ENCODE measurements around the gene ITPK1. TPM values are rescaled to one million over a fixed set of nuclear protein-coding genes. Genes with fewer than 3 reads are reported as not detected.

Gene ITPK1
- total and polyA plus RNA-seq, 5 donors from 2014 or later, result 19.5 to 54.1 (median 22.1) TPM

- Histone ChIP-seq H3K9me3 (ENCODE audit: control insufficient read depth in 2 of 2, low read length in 2 of 2) (peaks cover 7 to 14% of the 10 kb centered on the region in 2 experiments), H3K27me3 (ENCODE audit: control insufficient read depth, insufficient read depth, low read length) (no peaks in the 10 kb centered on the region), H3K4me1 (ENCODE audit: control insufficient read depth, insufficient read depth, low read length, poor library complexity, severe bottlenecking) (no peaks in the 10 kb centered on the region), H3K27ac (ENCODE audit: insufficient read depth, low read length, poor library complexity, severe bottlenecking) (no peak overlapping the region), H3K36me3 (ENCODE audit: control insufficient read depth, insufficient read depth, low read length) (peaks cover 3% of the 10 kb centered on the region), H3K4me3 (ENCODE audit: low read depth, low read length) (no peak overlapping the region)
- Mint-ChIP-seq H3K4me3 (no peak overlapping the region), H3K27ac (peak overlapping the region in 2 of 3 donors; percentile 2 to 3), H3K27me3 (no peaks in the 10 kb centered on the region), H3K36me3 (peaks cover 48% of the 10 kb centered on the region), H3K4me1 (peaks cover 0 to 10% (median 2%) of the 10 kb centered on the region in 4 donors), H3K9me3 (peaks cover 0 to 17% (median 4%) of the 10 kb centered on the region in 7 donors)
- ATAC-seq (ENCODE audit: low read depth in 2 of 2) (no peak), DNase-seq (no peak)
Observed at GRCh38 chr14:92984082-92984788, 131.5 kb downstream of the ITPK1 start.

DNA sequence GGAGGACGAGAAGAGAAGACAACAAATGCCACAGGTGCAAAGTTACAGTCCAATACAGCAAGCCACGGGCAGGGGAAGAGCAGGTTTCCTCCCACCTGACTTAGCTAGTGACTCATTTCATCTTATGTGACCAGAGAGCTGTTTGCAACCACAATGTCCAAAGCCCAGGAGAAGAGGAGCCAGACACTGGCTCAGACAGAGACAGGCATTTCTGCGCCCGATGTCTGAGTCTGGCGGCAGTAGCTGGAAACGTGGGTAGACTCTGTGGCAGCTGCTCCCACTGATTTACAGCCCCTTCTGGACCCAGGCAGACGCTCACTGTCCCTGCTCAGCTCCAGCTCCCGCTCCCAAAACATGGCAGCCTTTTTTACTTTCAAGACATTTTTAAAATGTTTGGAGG is 132.8 kb downstream of the ITPK1 start:
- H3K4me3 ChIP-seq (ENCODE audit: low read depth, low read length), result no peak overlapping the region
- H3K9me3 ChIP-seq (ENCODE audit: control insufficient read depth in 2 of 2, low read length in 2 of 2), result peaks cover 16 to 27% of the 10 kb centered on the region in 2 experiments
- no peaks in the 10 kb centered on the region for H3K27me3 Mint-ChIP-seq
- no peaks in the 10 kb centered on the region for H3K27me3 ChIP-seq (ENCODE audit: control insufficient read depth, insufficient read depth, low read length)
- no peak overlapping the region for H3K27ac ChIP-seq (ENCODE audit: insufficient read depth, low read length, poor library complexity, severe bottlenecking)
- H3K4me3 Mint-ChIP-seq, result no peak overlapping the region
- no peak for ATAC-seq (ENCODE audit: low read depth in 2 of 2)
- DNase-seq, result no peak
- H3K36me3 Mint-ChIP-seq, result peaks cover 55% of the 10 kb centered on the region
- H3K4me1 Mint-ChIP-seq, result peaks cover 0 to 11% (median 1%) of the 10 kb centered on the region in 4 donors
- H3K9me3 Mint-ChIP-seq, result peaks cover 2 to 27% (median 6%) of the 10 kb centered on the region in 7 donors
- no peaks in the 10 kb centered on the region for H3K4me1 ChIP-seq (ENCODE audit: control insufficient read depth, insufficient read depth, low read length, poor library complexity, severe bottlenecking)
- H3K36me3 ChIP-seq (ENCODE audit: control insufficient read depth, insufficient read depth, low read length), result peaks cover 13% of the 10 kb centered on the region
- H3K27ac Mint-ChIP-seq, result no peak overlapping the region

DNA sequence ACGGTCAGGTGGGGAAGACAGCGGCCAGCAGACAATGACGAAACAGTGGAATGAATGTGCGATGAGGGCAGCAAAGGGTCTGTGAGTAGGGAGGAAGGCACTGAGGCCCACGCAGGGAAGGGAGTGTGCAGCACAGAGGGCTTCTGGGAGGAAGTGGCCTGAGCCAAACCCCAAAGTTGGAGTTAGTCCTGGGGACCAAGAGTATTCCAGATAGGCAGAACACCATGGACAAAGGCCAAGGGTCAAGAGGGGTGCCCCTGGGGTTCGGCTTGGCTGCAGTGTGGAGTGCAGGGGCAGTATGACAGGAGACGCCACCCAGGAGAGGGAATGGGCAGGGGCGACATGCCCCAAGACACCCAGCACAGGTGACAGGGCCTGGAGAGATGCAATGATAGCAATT is 134.0 kb downstream of the ITPK1 start:
- no peaks in the 10 kb centered on the region for H3K27me3 Mint-ChIP-seq
- H3K4me3 ChIP-seq (ENCODE audit: low read depth, low read length), result no peak overlapping the region
- H3K4me1 Mint-ChIP-seq, result peaks cover 0 to 14% (median 3%) of the 10 kb centered on the region in 4 donors
- H3K36me3 ChIP-seq (ENCODE audit: control insufficient read depth, insufficient read depth, low read length), result peaks cover 25% of the 10 kb centered on the region
- H3K27ac Mint-ChIP-seq, result no peak overlapping the region
- H3K27me3 ChIP-seq (ENCODE audit: control insufficient read depth, insufficient read depth, low read length), result no peaks in the 10 kb centered on the region
- no peak for DNase-seq
- no peak overlapping the region for H3K27ac ChIP-seq (ENCODE audit: insufficient read depth, low read length, poor library complexity, severe bottlenecking)
- no peak overlapping the region for H3K4me3 Mint-ChIP-seq
- H3K4me1 ChIP-seq (ENCODE audit: control insufficient read depth, insufficient read depth, low read length, poor library complexity, severe bottlenecking), result no peaks in the 10 kb centered on the region
- H3K9me3 Mint-ChIP-seq, result peaks cover 6 to 37% (median 14%) of the 10 kb centered on the region in 7 donors
- H3K36me3 Mint-ChIP-seq, result peaks cover 67% of the 10 kb centered on the region
- H3K9me3 ChIP-seq (ENCODE audit: control insufficient read depth in 2 of 2, low read length in 2 of 2), result peaks cover 21 to 38% of the 10 kb centered on the region in 2 experiments
- ATAC-seq (ENCODE audit: low read depth in 2 of 2), result no peak

GRCh38 chr14:92980866-92981265 is 134.9 kb downstream of the ITPK1 start:
- peaks cover 27% of the 10 kb centered on the region for H3K36me3 ChIP-seq (ENCODE audit: control insufficient read depth, insufficient read depth, low read length)
- H3K4me3 ChIP-seq (ENCODE audit: low read depth, low read length), result no peak overlapping the region
- peaks cover 0 to 11% (median 4%) of the 10 kb centered on the region in 4 donors for H3K4me1 Mint-ChIP-seq
- H3K27me3 Mint-ChIP-seq, result no peaks in the 10 kb centered on the region
- DNase-seq, result no peak
- H3K27ac Mint-ChIP-seq, result no peak overlapping the region
- H3K9me3 Mint-ChIP-seq, result peaks cover 6 to 39% (median 15%) of the 10 kb centered on the region in 7 donors
- H3K9me3 ChIP-seq (ENCODE audit: control insufficient read depth in 2 of 2, low read length in 2 of 2), result peaks cover 26 to 47% of the 10 kb centered on the region in 2 experiments
- H3K36me3 Mint-ChIP-seq, result peaks cover 72% of the 10 kb centered on the region
- no peaks in the 10 kb centered on the region for H3K27me3 ChIP-seq (ENCODE audit: control insufficient read depth, insufficient read depth, low read length)
- no peak for ATAC-seq (ENCODE audit: low read depth in 2 of 2)
- no peaks in the 10 kb centered on the region for H3K4me1 ChIP-seq (ENCODE audit: control insufficient read depth, insufficient read depth, low read length, poor library complexity, severe bottlenecking)
- no peak overlapping the region for H3K27ac ChIP-seq (ENCODE audit: insufficient read depth, low read length, poor library complexity, severe bottlenecking)
- no peak overlapping the region for H3K4me3 Mint-ChIP-seq

DNA sequence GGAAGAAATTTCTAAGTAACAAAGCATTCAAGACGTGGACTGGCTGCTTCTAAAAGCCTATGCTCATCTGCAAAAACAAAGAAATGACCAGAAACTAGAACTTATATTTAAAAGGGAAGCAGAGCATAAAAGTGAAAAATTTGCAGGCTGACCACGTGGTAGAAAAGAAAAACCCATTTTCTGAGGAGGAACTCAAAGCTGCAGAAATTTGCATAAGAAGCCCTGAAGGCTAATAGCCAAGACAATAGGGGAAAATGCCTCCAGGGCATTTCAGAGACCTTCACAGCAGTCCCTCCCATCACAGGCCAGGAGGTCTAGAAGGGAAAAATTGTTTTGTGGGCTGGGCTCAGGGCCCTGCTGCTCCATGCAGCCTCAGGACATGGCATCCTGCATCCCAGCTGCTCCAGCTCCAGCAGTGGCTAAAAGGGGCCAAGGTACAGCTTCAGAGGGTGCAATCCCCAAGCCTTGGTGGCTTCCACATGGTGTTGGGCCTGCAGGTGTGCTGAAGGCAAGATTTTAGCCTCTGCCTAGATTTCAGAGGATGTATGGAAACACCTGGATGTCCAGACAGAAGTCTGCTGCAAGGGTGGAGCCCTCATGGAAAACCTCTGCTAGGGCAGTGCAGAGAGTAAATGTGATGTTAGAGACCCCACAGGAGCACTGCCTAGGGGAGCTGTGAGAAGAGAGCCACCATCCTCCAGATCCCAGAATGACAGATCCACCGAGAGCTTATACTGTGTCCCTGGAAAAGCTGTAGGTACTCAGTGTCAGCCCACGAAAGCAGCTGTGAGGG is 137.3 kb downstream of the ITPK1 start:
- H3K4me3 ChIP-seq (ENCODE audit: low read depth, low read length), result no peak overlapping the region
- H3K27ac ChIP-seq (ENCODE audit: insufficient read depth, low read length, poor library complexity, severe bottlenecking), result no peak overlapping the region
- peaks cover 0 to 8% (median 4%) of the 10 kb centered on the region in 4 donors for H3K4me1 Mint-ChIP-seq
- H3K27ac Mint-ChIP-seq, result peak overlapping the region in 1 of 3 donors; percentile 14
- no peaks in the 10 kb centered on the region for H3K27me3 Mint-ChIP-seq
- H3K27me3 ChIP-seq (ENCODE audit: control insufficient read depth, insufficient read depth, low read length), result no peaks in the 10 kb centered on the region
- peaks cover 57% of the 10 kb centered on the region for H3K36me3 Mint-ChIP-seq
- H3K9me3 ChIP-seq (ENCODE audit: control insufficient read depth in 2 of 2, low read length in 2 of 2), result peaks cover 26 to 52% of the 10 kb centered on the region in 2 experiments
- no peak for DNase-seq
- H3K4me3 Mint-ChIP-seq, result no peak overlapping the region
- H3K4me1 ChIP-seq (ENCODE audit: control insufficient read depth, insufficient read depth, low read length, poor library complexity, severe bottlenecking), result no peaks in the 10 kb centered on the region
- ATAC-seq (ENCODE audit: low read depth in 2 of 2), result no peak
- H3K9me3 Mint-ChIP-seq, result peaks cover 6 to 39% (median 16%) of the 10 kb centered on the region in 7 donors
- peaks cover 32% of the 10 kb centered on the region for H3K36me3 ChIP-seq (ENCODE audit: control insufficient read depth, insufficient read depth, low read length)

- Histone ChIP-seq H3K27me3 (ENCODE audit: control insufficient read depth, insufficient read depth, low read length) (no peaks in the 10 kb centered on the region), H3K4me3 (ENCODE audit: low read depth, low read length) (no peak overlapping the region), H3K27ac (ENCODE audit: insufficient read depth, low read length, poor library complexity, severe bottlenecking) (no peak overlapping the region), H3K4me1 (ENCODE audit: control insufficient read depth, insufficient read depth, low read length, poor library complexity, severe bottlenecking) (no peaks in the 10 kb centered on the region), H3K36me3 (ENCODE audit: control insufficient read depth, insufficient read depth, low read length) (peaks cover 29% of the 10 kb centered on the region), H3K9me3 (ENCODE audit: control insufficient read depth in 2 of 2, low read length in 2 of 2) (peaks cover 26 to 52% of the 10 kb centered on the region in 2 experiments)
- no peak for ATAC-seq (ENCODE audit: low read depth in 2 of 2)
- Mint-ChIP-seq H3K36me3 (peaks cover 58% of the 10 kb centered on the region), H3K27ac (peak overlapping the region in 1 of 3 donors; percentile 49), H3K9me3 (peaks cover 6 to 37% (median 17%) of the 10 kb centered on the region in 7 donors), H3K4me1 (peaks cover 0 to 8% (median 5%) of the 10 kb centered on the region in 4 donors), H3K27me3 (no peaks in the 10 kb centered on the region), H3K4me3 (no peak overlapping the region)
- DNase-seq, result no peak
Observed at GRCh38 chr14:92976268-92976667, 139.5 kb downstream of the ITPK1 start.

GRCh38 chr14:92974541-92975345 is 141.0 kb downstream of the ITPK1 start:
- peaks cover 50% of the 10 kb centered on the region for H3K36me3 Mint-ChIP-seq
- Histone ChIP-seq H3K4me3 (ENCODE audit: low read depth, low read length) (no peak overlapping the region), H3K27me3 (ENCODE audit: control insufficient read depth, insufficient read depth, low read length) (no peaks in the 10 kb centered on the region), H3K4me1 (ENCODE audit: control insufficient read depth, insufficient read depth, low read length, poor library complexity, severe bottlenecking) (no peaks in the 10 kb centered on the region), H3K27ac (ENCODE audit: insufficient read depth, low read length, poor library complexity, severe bottlenecking) (no peak overlapping the region), H3K9me3 (ENCODE audit: control insufficient read depth in 2 of 2, low read length in 2 of 2) (peaks cover 23 to 43% of the 10 kb centered on the region in 2 experiments), H3K36me3 (ENCODE audit: control insufficient read depth, insufficient read depth, low read length) (peaks cover 29% of the 10 kb centered on the region)
- peaks cover 0 to 12% (median 5%) of the 10 kb centered on the region in 4 donors for H3K4me1 Mint-ChIP-seq
- H3K27ac Mint-ChIP-seq, result no peak overlapping the region
- DNase-seq (no peak), ATAC-seq (ENCODE audit: low read depth in 2 of 2) (no peak)
- peaks cover 6 to 30% (median 16%) of the 10 kb centered on the region in 7 donors for H3K9me3 Mint-ChIP-seq
- H3K27me3 Mint-ChIP-seq, result no peaks in the 10 kb centered on the region
- no peak overlapping the region for H3K4me3 Mint-ChIP-seq
